GM19395 (cell line): ENCODE results near the gene AQP12B.
"Not testable (repeated sequence)": the region's sequence is repeated elsewhere in the genome, so short reads cannot be mapped to it uniquely, and the experiment has no call there.

Experiments
- ATAC-seq: cut with Tn5 transposase; IDR thresholded peaks from one replicate; pipeline ENCODE4 v1.9.1; 2021; ENCODE audit warnings: mild to moderate bottlenecking, moderate library complexity; ENCODE audit not compliant: unreplicated experiment

AQP12B gene

GRCh38 chr2:240685771-240686371, 3.2 kb upstream of the AQP12B start:
- no peak for ATAC-seq

GRCh38 chr2:240683980-240684728, 1.5 kb upstream of the AQP12B start:
- ATAC-seq, result not testable (repeated sequence)

GRCh38 chr2:240683329-240683979, 769 bp upstream of the AQP12B start:
- ATAC-seq, result not testable (repeated sequence)

GRCh38 chr2:240680185-240680584, 2.5 kb downstream of the AQP12B start:
- not testable (repeated sequence) for ATAC-seq

GRCh38 chr2:240678909-240679308, 3.8 kb downstream of the AQP12B start:
- ATAC-seq, result not testable (repeated sequence)

- not testable (repeated sequence) for ATAC-seq
Measured at GRCh38 chr2:240678043-240678442, 4.6 kb downstream of the AQP12B start.

GRCh38 chr2:240675345-240675744, 7.3 kb downstream of the AQP12B start:
- not testable (repeated sequence) for ATAC-seq

- ATAC-seq, result not testable (repeated sequence)
Measured at GRCh38 chr2:240674461-240675184, 8.1 kb downstream of the AQP12B start.

- no peak for ATAC-seq
Measured at GRCh38 chr2:240672701-240673190, 9.9 kb downstream of the AQP12B start.

- no peak for ATAC-seq
Measured at GRCh38 chr2:240672076-240672700, 10.5 kb downstream of the AQP12B start.

- no peak for ATAC-seq
Measured at GRCh38 chr2:240670950-240671349, 11.7 kb downstream of the AQP12B start.

- ATAC-seq, result no peak
Measured at GRCh38 chr2:240670402-240670801, 12.3 kb downstream of the AQP12B start.

GRCh38 chr2:240664622-240665021, 18.1 kb downstream of the AQP12B start:
- no peak for ATAC-seq

- ATAC-seq, result no peak
Measured at GRCh38 chr2:240663546-240664190, 19.0 kb downstream of the AQP12B start.

GRCh38 chr2:240662681-240663080, 20.0 kb downstream of the AQP12B start:
- no peak for ATAC-seq

- not testable (repeated sequence) for ATAC-seq
Measured at GRCh38 chr2:240659883-240660282, 22.8 kb downstream of the AQP12B start.

- peak; percentile 61 for ATAC-seq
Measured at GRCh38 chr2:240655931-240656886, 26.5 kb downstream of the AQP12B start.

- ATAC-seq, result no peak
Measured at GRCh38 chr2:240651185-240651584, 31.5 kb downstream of the AQP12B start.
